Nephron (organoid): Measurements from ENCODE around the gene CLEC16A.

Source experiments
- H3K27ac Mint-ChIP-seq, 3 experiments: 2 replicates each; pipeline ENCODE4 v1.8.0; 2020; ENCODE audit warnings: mixed read lengths in 3 of 3, mild to moderate bottlenecking in 2 of 3, moderate library complexity in 1 of 3
- H3K27me3 Mint-ChIP-seq: 2 replicates; pipeline ENCODE4 v1.8.0; 2021; ENCODE audit warnings: low read depth, mild to moderate bottlenecking, moderate library complexity, mixed read lengths
- H3K36me3 Mint-ChIP-seq: 2 replicates; pipeline ENCODE4 v1.8.0; 2020; ENCODE audit warnings: low read depth, mixed read lengths
- H3K4me1 Mint-ChIP-seq: 2 replicates; pipeline ENCODE4 v1.8.0; 2020; ENCODE audit warnings: mixed read lengths
- H3K4me3 Mint-ChIP-seq, 3 experiments: 2 replicates each; pipeline ENCODE4 v1.8.0; 2020; ENCODE audit warnings: mild to moderate bottlenecking in 3 of 3, mixed read lengths in 3 of 3, moderate library complexity in 2 of 3
- H3K9me3 Mint-ChIP-seq: 2 replicates; pipeline ENCODE4 v1.8.0; 2020; ENCODE audit warnings: mixed read lengths
- CTCF ChIP-seq, 3 experiments: fragments of 200-600 bp; sonication (generic); IDR thresholded peaks; one replicate each; pipeline ENCODE4 v1.5.0; 2021; ENCODE audit warnings: antibody characterized with exemption in 3 of 3; ENCODE audit not compliant: unreplicated experiment in 3 of 3

The CLEC16A gene

GRCh38 chr16:11225677-11226549, 281.5 kb downstream of the CLEC16A start:
- no peaks in the 10 kb centered on the region for H3K36me3 Mint-ChIP-seq
- H3K27me3 Mint-ChIP-seq, result peaks cover 11% of the 10 kb centered on the region
- H3K4me3 Mint-ChIP-seq, result no peak overlapping the region
- no peaks in the 10 kb centered on the region for H3K9me3 Mint-ChIP-seq
- no peak for TF ChIP-seq CTCF (IDR thresholded peaks at IDR 0.05; ENCODE audit: unreplicated experiment in 3 of 3)
- no peak overlapping the region for H3K27ac Mint-ChIP-seq
- peaks cover under 1% of the 10 kb centered on the region for H3K4me1 Mint-ChIP-seq

- H3K4me1 Mint-ChIP-seq, result peaks cover 5% of the 10 kb centered on the region
- H3K4me3 Mint-ChIP-seq, result no peak overlapping the region
- TF ChIP-seq CTCF (IDR thresholded peaks at IDR 0.05; ENCODE audit: unreplicated experiment in 3 of 3), result no peak
- H3K27me3 Mint-ChIP-seq, result peaks cover 4% of the 10 kb centered on the region
- H3K27ac Mint-ChIP-seq, result no peak overlapping the region
- H3K9me3 Mint-ChIP-seq, result no peaks in the 10 kb centered on the region
- no peaks in the 10 kb centered on the region for H3K36me3 Mint-ChIP-seq
These were observed 285.1 kb downstream of the CLEC16A start for GRCh38 chr16:11229432-11229831.

- peaks cover 5% of the 10 kb centered on the region for H3K4me1 Mint-ChIP-seq
- H3K9me3 Mint-ChIP-seq, result no peaks in the 10 kb centered on the region
- no peaks in the 10 kb centered on the region for H3K36me3 Mint-ChIP-seq
- no peaks in the 10 kb centered on the region for H3K27me3 Mint-ChIP-seq
- no peak for TF ChIP-seq CTCF (IDR thresholded peaks at IDR 0.05; ENCODE audit: unreplicated experiment in 3 of 3)
- no peak overlapping the region for H3K4me3 Mint-ChIP-seq
- no peak overlapping the region for H3K27ac Mint-ChIP-seq
These were observed 285.5 kb downstream of the CLEC16A start for GRCh38 chr16:11229906-11230305.

- H3K4me1 Mint-ChIP-seq, result peaks cover 5% of the 10 kb centered on the region
- no peaks in the 10 kb centered on the region for H3K27me3 Mint-ChIP-seq
- H3K9me3 Mint-ChIP-seq, result no peaks in the 10 kb centered on the region
- no peak for TF ChIP-seq CTCF (IDR thresholded peaks at IDR 0.05; ENCODE audit: unreplicated experiment in 3 of 3)
- no peak overlapping the region for H3K27ac Mint-ChIP-seq
- H3K4me3 Mint-ChIP-seq, result no peak overlapping the region
- H3K36me3 Mint-ChIP-seq, result no peaks in the 10 kb centered on the region
These were observed 287.1 kb downstream of the CLEC16A start for GRCh38 chr16:11231367-11231970.
